ENCODE measurements around the gene RPH3AL. TPM values are rescaled to one million over a fixed set of nuclear protein-coding genes. Genes with fewer than 3 reads are reported as not detected.

The RPH3AL gene
- total RNA-seq, 2 donors from 2014 or later: 1.3 to 3.5 TPM

GRCh38 chr17:343875-344752, 8.5 kb downstream of the RPH3AL start:
- no peak for ATAC-seq
- no peak overlapping the region for H3K27ac Mint-ChIP-seq

GRCh38 chr17:343211-343610, 9.4 kb downstream of the RPH3AL start:
- Mint-ChIP-seq H3K4me1 (peaks cover 2% of the 10 kb centered on the region), H3K4me3 (no peak overlapping the region), H3K36me3 (ENCODE audit: low read depth) (peaks cover 3% of the 10 kb centered on the region), H3K27me3 (no peaks in the 10 kb centered on the region), H3K27ac (no peak overlapping the region)
- DNase-seq (no peak), ATAC-seq (no peak)
- H3K9me3 ChIP-seq (ENCODE audit: control insufficient read depth, low read length, poor library complexity, severe bottlenecking): no peaks in the 10 kb centered on the region

More at GRCh38 chr17:343875-344752, 8.5 kb downstream of the RPH3AL start:
- no peak for DNase-seq
- Mint-ChIP-seq H3K36me3 (ENCODE audit: low read depth) (peaks cover 3% of the 10 kb centered on the region), H3K4me1 (peaks cover 5% of the 10 kb centered on the region), H3K4me3 (no peak overlapping the region), H3K27me3 (no peaks in the 10 kb centered on the region)
- H3K9me3 ChIP-seq (ENCODE audit: control insufficient read depth, low read length, poor library complexity, severe bottlenecking): no peaks in the 10 kb centered on the region

GRCh38 chr17:340074-340473, 12.5 kb downstream of the RPH3AL start:
- H3K9me3 ChIP-seq (ENCODE audit: control insufficient read depth, low read length, poor library complexity, severe bottlenecking): no peaks in the 10 kb centered on the region

GRCh38 chr17:339193-340061, 13.2 kb downstream of the RPH3AL start:
- no peak overlapping the region for H3K27ac Mint-ChIP-seq
- H3K36me3 Mint-ChIP-seq (ENCODE audit: low read depth): peaks cover 2% of the 10 kb centered on the region
- H3K4me3 Mint-ChIP-seq: no peak overlapping the region
- DNase-seq: no peak
- H3K27me3 Mint-ChIP-seq: peaks cover 29% of the 10 kb centered on the region
- H3K9me3 ChIP-seq (ENCODE audit: control insufficient read depth, low read length, poor library complexity, severe bottlenecking): no peaks in the 10 kb centered on the region
- peaks cover 6% of the 10 kb centered on the region for H3K4me1 Mint-ChIP-seq
- ATAC-seq: no peak

More at GRCh38 chr17:340074-340473, 12.5 kb downstream of the RPH3AL start:
- peaks cover 3% of the 10 kb centered on the region for H3K36me3 Mint-ChIP-seq (ENCODE audit: low read depth)
- H3K4me3 Mint-ChIP-seq: no peak overlapping the region
- no peak overlapping the region for H3K27ac Mint-ChIP-seq
- H3K27me3 Mint-ChIP-seq: peaks cover 25% of the 10 kb centered on the region
- peaks cover 6% of the 10 kb centered on the region for H3K4me1 Mint-ChIP-seq
- no peak for DNase-seq
- no peak for ATAC-seq

GRCh38 chr17:338442-339192, 14.0 kb downstream of the RPH3AL start:
- no peak for ATAC-seq
- no peaks in the 10 kb centered on the region for H3K9me3 ChIP-seq (ENCODE audit: control insufficient read depth, low read length, poor library complexity, severe bottlenecking)
- Mint-ChIP-seq H3K4me1 (peaks cover 6% of the 10 kb centered on the region), H3K36me3 (ENCODE audit: low read depth) (no peaks in the 10 kb centered on the region), H3K27me3 (peaks cover 29% of the 10 kb centered on the region), H3K4me3 (no peak overlapping the region), H3K27ac (no peak overlapping the region)
- no peak for DNase-seq

- H3K27me3 Mint-ChIP-seq: peaks cover 29% of the 10 kb centered on the region
- peaks cover 6% of the 10 kb centered on the region for H3K4me1 Mint-ChIP-seq
- no peaks in the 10 kb centered on the region for H3K9me3 ChIP-seq (ENCODE audit: control insufficient read depth, low read length, poor library complexity, severe bottlenecking)
- H3K27ac Mint-ChIP-seq: no peak overlapping the region
- ATAC-seq (no peak), DNase-seq (no peak)
- no peak overlapping the region for H3K4me3 Mint-ChIP-seq
- H3K36me3 Mint-ChIP-seq (ENCODE audit: low read depth): no peaks in the 10 kb centered on the region
Measured at GRCh38 chr17:337866-338265, 14.7 kb downstream of the RPH3AL start.

- no peaks in the 10 kb centered on the region for H3K9me3 ChIP-seq (ENCODE audit: control insufficient read depth, low read length, poor library complexity, severe bottlenecking)
- Mint-ChIP-seq H3K4me1 (peaks cover 6% of the 10 kb centered on the region), H3K27ac (no peak overlapping the region), H3K27me3 (peaks cover 29% of the 10 kb centered on the region), H3K4me3 (no peak overlapping the region), H3K36me3 (ENCODE audit: low read depth) (no peaks in the 10 kb centered on the region)
- ATAC-seq (no peak), DNase-seq (no peak)
Measured at GRCh38 chr17:337453-337852, 15.2 kb downstream of the RPH3AL start.

GRCh38 chr17:337022-337420, 15.6 kb downstream of the RPH3AL start:
- H3K9me3 ChIP-seq (ENCODE audit: control insufficient read depth, low read length, poor library complexity, severe bottlenecking): no peaks in the 10 kb centered on the region
- Mint-ChIP-seq H3K4me1 (peaks cover 6% of the 10 kb centered on the region), H3K27ac (no peak overlapping the region), H3K4me3 (no peak overlapping the region), H3K36me3 (ENCODE audit: low read depth) (no peaks in the 10 kb centered on the region), H3K27me3 (peaks cover 31% of the 10 kb centered on the region)
- ATAC-seq: no peak
- no peak for DNase-seq

GRCh38 chr17:336110-337021, 16.2 kb downstream of the RPH3AL start:
- DNase-seq: no peak
- Mint-ChIP-seq H3K27ac (no peak overlapping the region), H3K36me3 (ENCODE audit: low read depth) (no peaks in the 10 kb centered on the region), H3K27me3 (peaks cover 37% of the 10 kb centered on the region), H3K4me1 (peaks cover 8% of the 10 kb centered on the region), H3K4me3 (no peak overlapping the region)
- H3K9me3 ChIP-seq (ENCODE audit: control insufficient read depth, low read length, poor library complexity, severe bottlenecking): no peaks in the 10 kb centered on the region
- ATAC-seq: peak; percentile 41

- ATAC-seq (no peak), DNase-seq (no peak)
- Mint-ChIP-seq H3K4me1 (peaks cover 9% of the 10 kb centered on the region), H3K27me3 (peaks cover 37% of the 10 kb centered on the region), H3K4me3 (no peak overlapping the region), H3K36me3 (ENCODE audit: low read depth) (no peaks in the 10 kb centered on the region), H3K27ac (no peak overlapping the region)
- H3K9me3 ChIP-seq (ENCODE audit: control insufficient read depth, low read length, poor library complexity, severe bottlenecking): no peaks in the 10 kb centered on the region
Measured at GRCh38 chr17:335691-336090, 16.9 kb downstream of the RPH3AL start.

- H3K4me1 Mint-ChIP-seq: peaks cover 9% of the 10 kb centered on the region
- H3K9me3 ChIP-seq (ENCODE audit: control insufficient read depth, low read length, poor library complexity, severe bottlenecking): no peaks in the 10 kb centered on the region
- H3K27ac Mint-ChIP-seq: no peak overlapping the region
- no peak overlapping the region for H3K4me3 Mint-ChIP-seq
- DNase-seq (no peak), ATAC-seq (no peak)
- H3K27me3 Mint-ChIP-seq: peaks cover 37% of the 10 kb centered on the region
- H3K36me3 Mint-ChIP-seq (ENCODE audit: low read depth): no peaks in the 10 kb centered on the region
Measured at GRCh38 chr17:334974-335481, 17.6 kb downstream of the RPH3AL start.

Data from T-helper 17 cell (primary cell).